GM13976 (cell line): ENCODE data around the gene KRT80.

ENCODE experiments used
- DNase-seq: peaks from one replicate; pipeline ENCODE4 v3.0.0; 2012; ENCODE audit warnings: low spot score
- CTCF ChIP-seq: IDR thresholded peaks from 2 replicates; pipeline ENCODE4 v1.5.1; 2012; ENCODE audit warnings: borderline replicate concordance, mild to moderate bottlenecking; ENCODE audit not compliant: insufficient read depth; ENCODE audit errors: extremely low read depth, missing control alignments, control extremely low read depth
- in situ Hi-C: fragments of 300-500 bp; cut with MboI; formaldehyde crosslinking; loops from one replicate; pipeline ENCODE4 v1.12.0; 2022; ENCODE audit warnings: low sequenced_read_pairs, mixed read lengths, inconsistent platforms; ENCODE audit not compliant: unreplicated experiment

The KRT80 gene

GRCh38 chr12:52190860-52191729, 719 bp downstream of the KRT80 start:
- in situ Hi-C loops = no loop called here
- DNase-seq = no peak
- no peak for TF ChIP-seq CTCF

DNA sequence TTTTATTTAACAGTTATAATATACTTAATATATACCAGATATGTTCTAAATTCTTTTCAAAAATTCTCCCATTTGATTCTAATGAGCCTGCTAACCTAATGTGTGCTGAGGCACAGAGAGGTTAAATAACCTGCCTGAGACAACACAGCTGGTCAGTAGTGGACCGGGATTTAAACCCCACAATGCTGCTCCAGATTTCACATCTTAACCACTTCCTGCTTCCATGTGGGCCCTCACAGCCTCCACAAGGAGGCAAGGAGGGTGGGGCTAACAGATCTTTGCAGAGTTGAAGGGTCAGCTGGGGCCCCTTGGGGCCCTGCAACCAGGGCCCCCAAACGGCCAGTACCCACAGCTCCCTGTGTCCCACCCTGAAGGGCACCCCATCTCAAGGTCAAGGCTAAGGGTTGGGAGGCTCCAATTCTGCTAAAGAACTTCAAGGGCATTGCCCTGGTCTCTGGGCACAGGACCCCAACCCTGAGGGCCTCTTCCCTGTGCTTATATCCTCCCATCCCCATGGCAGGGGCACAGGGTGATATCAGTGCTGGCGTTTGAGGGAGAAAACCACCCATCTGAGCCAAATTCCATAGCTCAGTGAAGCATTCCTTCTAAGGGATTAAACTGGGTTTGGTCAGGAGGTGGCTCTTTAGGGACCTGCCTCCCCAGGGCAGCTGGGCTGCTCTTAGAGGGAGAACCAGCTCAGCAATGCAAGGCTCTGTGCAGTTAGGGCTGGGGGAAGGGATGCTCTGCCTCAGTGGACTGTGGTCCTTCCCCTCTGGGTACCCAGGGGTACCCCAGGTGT, 2.2 kb downstream of the KRT80 start:
- in situ Hi-C loops = no loop called here
- no peak for DNase-seq
- no peak for TF ChIP-seq CTCF

DNA sequence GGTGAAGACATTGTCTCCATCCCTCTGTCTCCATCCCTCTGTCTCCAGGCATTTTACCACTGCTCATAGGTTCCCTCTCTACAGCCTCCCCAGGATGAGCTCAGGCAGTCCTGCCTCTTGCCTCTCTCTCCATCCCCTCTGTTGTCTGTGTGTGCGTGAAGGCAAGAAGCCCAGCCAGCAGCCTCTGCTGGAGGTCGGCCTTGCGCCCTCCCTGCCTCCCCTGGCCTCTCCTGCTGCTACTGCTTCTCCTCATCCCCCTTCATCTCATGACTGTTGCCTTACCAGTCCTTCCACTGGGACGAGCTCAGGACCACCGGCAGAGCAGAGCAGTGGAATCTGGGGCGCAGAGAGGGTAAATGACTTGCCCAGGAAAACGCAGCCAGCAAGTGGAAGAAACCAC, 3.2 kb downstream of the KRT80 start:
- in situ Hi-C loops = no loop called here
- no peak for DNase-seq
- TF ChIP-seq CTCF = no peak

- in situ Hi-C loops = no loop called here
- no peak for TF ChIP-seq CTCF
- no peak for DNase-seq
These were observed 4.2 kb downstream of the KRT80 start for GRCh38 chr12:52187640-52188039.

DNA sequence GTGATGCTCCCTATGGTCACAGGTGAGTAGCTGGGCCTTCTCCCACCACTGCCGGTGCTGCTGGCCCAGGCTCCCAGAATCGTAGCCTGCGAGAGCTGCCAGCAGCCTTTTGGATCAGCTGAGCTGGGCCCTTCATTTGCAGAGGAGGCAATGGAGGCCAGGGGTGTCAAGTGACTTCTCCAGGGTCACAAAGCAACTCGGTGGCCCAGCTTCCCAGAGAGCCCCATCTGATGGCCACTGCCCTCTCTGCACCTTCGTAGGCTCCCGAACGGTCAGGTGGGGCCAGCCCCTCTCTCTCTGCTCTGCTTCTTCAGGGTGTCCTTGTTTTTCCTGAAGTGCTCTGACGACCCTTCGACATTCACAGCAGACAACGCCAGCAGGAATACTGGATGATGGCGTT, 4.6 kb downstream of the KRT80 start:
- in situ Hi-C loops = no loop called here
- TF ChIP-seq CTCF = no peak
- no peak for DNase-seq

DNA sequence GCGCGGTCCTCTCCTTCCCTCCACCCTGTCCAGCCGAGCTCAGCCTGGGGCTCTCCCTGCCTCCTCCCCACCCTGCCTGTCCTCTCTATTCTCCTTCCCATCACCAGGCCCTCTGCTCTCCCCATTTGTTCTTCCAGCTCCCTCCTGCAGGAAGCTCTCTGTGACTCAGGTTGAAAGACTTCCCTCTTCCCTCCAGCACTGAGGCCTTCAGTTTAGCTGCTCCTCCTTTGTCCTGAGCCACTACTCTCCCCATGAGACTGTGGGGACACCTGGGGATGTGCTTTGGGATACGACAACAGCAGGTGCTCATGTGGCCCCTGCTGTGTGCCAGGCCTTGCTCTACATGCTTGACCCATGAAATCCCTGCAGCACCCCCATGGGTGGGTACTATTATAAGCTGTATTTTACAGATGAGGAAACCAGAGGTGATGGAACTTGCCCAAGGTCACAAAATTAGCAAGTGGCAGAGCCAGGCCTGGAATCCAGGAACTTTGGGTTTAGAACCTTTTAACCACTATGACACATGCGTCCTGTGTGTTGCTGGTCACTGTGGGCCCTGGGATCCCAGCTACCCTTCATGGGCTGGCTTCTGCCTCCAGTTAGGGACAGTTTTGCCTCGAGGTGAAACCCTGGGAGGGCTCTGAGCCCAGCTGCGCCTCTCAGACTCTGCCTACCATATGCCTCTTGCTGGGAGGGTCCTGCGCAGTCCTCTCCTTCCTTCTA, 5.5 kb downstream of the KRT80 start:
- TF ChIP-seq CTCF = no peak
- DNase-seq = no peak
- in situ Hi-C loops = no loop called here
